ENCODE measurements around the gene BHLHE40.
"Not testable (repeated sequence)": the region's sequence is repeated elsewhere in the genome, so short reads cannot be mapped to it uniquely, and the experiment has no call there.

The BHLHE40 gene

DNA sequence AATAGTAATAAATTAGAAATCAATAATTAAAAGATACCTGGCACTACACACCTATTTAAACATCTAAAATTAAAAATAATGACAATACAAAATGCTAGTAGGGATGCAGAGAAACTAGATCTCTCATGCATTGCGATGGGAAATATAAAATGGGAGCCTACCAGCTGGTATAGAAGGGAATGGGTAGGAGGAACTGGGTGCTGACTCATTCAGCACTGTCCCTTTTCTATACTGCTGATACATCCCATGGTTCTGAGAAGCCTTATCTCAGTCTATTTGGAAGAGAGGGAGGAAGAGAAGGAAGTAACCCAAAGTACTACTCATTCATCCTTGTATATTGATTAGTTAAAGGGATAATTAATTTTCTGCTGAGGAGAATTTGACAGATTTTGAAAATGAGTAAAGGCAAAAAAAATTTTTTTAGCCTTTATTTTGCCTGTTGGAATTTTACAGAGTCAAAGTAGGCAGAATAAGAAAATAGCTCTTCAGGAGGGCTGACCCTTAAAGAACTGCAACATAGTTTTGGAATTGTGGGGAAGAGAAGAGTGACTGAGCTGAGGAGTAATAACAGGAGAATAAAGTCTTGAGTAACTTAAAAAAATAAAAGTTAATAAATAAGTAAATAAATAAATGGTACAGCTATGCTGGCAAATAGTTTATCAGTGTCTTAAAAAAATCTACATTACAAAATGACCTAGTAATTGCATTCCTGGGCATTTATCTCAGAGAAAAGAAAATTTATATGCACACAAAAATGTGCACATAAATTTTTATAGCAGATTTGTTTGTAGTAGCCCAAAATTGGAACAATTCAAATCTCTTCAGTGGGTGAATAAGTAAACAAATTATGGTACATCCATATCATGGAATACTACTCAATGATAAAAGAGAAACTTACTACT is 15.3 kb upstream of the BHLHE40 start:
- no peak for DNase-seq

GRCh38 chr3:4966006-4966405 is 13.2 kb upstream of the BHLHE40 start:
- DNase-seq, result not testable (repeated sequence)

GRCh38 chr3:4967683-4968082 is 11.6 kb upstream of the BHLHE40 start:
- DNase-seq, result not testable (repeated sequence)

DNA sequence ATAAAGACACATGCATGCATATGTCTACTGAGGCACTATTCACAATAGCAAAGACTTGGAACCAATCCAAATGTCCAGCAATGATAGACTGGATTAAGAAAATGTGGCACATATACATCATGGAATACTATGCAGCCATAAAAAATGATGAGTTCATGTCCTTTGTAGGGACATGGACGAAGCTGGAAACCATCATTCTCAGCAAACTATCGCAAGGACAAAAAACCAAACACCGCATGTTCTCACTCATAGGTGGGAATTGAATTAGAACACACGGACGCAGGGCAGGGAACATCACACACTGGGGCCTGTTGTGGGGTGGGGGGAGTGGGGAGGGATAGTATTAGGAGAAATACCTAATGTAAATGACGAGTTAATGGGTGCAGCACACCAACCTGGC is 7.8 kb upstream of the BHLHE40 start:
- not testable (repeated sequence) for DNase-seq

- DNase-seq, result no peak
Measured at GRCh38 chr3:4971838-4972237, 7.4 kb upstream of the BHLHE40 start.

GRCh38 chr3:4972652-4973643 is 6.3 kb upstream of the BHLHE40 start:
- no peak for DNase-seq

GRCh38 chr3:4974154-4974553 is 5.1 kb upstream of the BHLHE40 start:
- no peak for DNase-seq

GRCh38 chr3:4976109-4976508 is 3.1 kb upstream of the BHLHE40 start:
- peak; percentile 84 for DNase-seq

GRCh38 chr3:4977001-4977852 is 2.0 kb upstream of the BHLHE40 start:
- DNase-seq, result peak; percentile 90

DNA sequence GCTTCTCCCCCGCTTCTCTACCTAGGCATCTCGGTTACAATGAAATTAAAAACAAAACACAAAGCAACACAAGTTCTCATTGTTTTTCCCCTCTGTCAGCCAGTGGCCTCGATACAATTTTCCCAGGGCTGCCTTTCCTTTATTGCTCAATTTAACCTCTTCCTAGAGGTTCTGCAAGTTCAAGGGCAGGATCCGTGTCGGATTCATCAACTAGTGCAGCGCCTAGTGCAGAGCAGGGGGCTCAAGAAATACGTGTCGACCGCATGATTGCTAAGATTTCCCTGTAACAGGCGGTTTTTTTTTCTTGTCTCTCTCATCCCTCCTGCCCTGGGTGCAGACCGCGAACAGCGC is 1.4 kb upstream of the BHLHE40 start:
- peak; percentile 60 for DNase-seq

DNA sequence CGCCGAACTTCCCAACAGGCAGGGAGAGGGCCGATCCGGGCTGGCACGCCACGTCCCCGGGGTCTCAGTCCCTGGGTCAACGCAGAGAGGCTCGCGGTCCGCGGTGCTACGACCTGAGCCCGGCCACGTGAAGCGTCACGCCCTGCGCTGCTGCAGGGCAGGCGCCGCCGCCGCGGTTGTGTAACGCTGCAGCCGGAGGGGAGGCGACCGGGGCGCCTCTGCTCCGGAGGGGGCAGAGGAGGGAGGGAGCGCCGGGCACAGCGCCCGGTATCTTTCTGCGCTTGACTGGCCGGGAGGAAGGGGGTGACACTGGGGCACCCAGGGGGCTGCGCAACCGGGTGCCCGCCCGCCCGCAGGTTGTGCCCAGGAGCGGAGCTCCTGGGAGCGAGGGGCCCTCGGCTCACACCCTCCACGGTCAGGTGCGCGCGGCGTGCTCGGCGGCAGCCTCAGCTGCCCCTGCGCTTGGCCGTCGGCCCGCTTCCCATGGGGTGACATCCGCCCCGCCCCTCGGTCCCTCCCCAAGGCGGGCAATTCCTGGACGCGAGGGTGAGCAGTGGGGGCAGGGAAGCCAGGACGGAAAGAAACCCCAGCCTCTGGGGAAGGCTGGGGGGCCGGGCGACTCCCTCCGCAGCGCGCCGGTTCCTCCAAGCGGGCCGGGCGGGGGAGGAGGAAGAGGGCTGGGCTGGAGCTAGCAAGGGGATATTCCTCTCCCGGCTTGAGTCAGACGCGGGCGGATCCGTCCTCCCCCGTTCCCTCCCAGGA is 852 bp upstream of the BHLHE40 start:
- DNase-seq, result peak; percentile 93

DNA sequence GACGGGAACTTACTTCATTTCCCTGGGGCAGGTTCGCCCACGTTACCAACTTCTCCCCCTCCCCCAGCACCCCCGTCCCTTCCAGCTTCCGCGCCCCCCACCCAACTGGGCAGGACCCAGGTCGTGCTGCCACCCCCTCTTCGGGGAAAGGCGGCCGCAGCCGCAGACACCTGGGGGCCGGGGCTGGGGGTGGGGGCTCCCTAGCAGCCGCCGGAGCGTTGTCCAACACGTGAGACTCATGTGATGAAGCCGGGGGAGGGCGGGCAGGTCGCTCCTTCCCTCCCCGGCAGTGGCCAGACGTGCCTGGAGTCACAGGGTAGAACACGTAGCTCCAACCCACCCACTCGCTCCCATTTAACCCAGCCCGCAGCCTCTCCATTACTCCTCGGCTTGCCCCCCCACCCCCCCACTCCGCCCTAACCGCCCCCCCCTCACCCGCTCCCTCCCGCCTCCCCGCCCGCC is 240 bp upstream of the BHLHE40 start:
- DNase-seq, result peak; percentile 96

GRCh38 chr3:4980229-4981203 is 1.3 kb downstream of the BHLHE40 start:
- DNase-seq, result peak; percentile 94

GRCh38 chr3:4981294-4981664 is 2.0 kb downstream of the BHLHE40 start:
- peak; percentile 32 for DNase-seq

- DNase-seq, result peak; percentile 45
Measured at GRCh38 chr3:4981665-4982494, 2.6 kb downstream of the BHLHE40 start.

DNA sequence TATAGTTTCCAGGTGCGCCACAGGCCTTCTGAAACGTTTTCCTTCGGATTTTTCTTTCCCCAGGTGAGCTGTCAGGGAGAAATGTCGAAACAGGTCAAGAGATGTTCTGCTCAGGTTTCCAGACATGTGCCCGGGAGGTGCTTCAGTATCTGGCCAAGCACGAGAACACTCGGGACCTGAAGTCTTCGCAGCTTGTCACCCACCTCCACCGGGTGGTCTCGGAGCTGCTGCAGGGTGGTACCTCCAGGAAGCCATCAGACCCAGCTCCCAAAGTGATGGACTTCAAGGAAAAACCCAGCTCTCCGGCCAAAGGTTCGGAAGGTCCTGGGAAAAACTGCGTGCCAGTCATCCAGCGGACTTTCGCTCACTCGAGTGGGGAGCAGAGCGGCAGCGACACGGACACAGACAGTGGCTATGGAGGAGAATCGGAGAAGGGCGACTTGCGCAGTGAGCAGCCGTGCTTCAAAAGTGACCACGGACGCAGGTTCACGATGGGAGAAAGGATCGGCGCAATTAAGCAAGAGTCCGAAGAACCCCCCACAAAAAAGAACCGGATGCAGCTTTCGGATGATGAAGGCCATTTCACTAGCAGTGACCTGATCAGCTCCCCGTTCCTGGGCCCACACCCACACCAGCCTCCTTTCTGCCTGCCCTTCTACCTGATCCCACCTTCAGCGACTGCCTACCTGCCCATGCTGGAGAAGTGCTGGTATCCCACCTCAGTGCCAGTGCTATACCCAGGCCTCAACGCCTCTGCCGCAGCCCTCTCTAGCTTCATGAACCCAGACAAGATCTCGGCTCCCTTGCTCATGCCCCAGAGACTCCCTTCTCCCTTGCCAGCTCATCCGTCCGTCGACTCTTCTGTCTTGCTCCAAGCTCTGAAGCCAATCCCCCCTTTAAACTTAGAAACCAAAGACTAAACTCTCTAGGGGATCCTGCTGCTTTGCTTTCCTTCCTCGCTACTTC is 3.8 kb downstream of the BHLHE40 start:
- no peak for DNase-seq

- DNase-seq, result peak; percentile 90
Measured at GRCh38 chr3:4983739-4984510, 4.7 kb downstream of the BHLHE40 start.

GRCh38 chr3:4984511-4984864 is 5.3 kb downstream of the BHLHE40 start:
- no peak for DNase-seq
